Stomach (tissue), 9 donors: ENCODE results near the gene EPB41L4B. TPM values are rescaled to one million over a fixed set of nuclear protein-coding genes. Genes with fewer than 3 reads are reported as not detected.

Experiments
- DNase-seq, 2 donors: peaks; one replicate each; pipeline versions ENCODE4 v3.0.0 to v3.0.0-alpha.2; 2013 to 2019
- H3K27ac ChIP-seq, 5 donors: fragments of 200-600 bp in 4 of 5; sonication (generic) in 4 of 5; one replicate each; pipeline ENCODE4 v1.5.1; 2013 to 2019; ENCODE audit warnings: mild to moderate bottlenecking in 1 of 5, moderate library complexity in 1 of 5
- H3K27me3 ChIP-seq, 3 donors: fragments of 200-600 bp; sonication (generic); one replicate each; pipeline ENCODE4 v1.5.1; 2017 to 2019; ENCODE audit warnings: mixed run types in 1 of 3
- H3K36me3 ChIP-seq, 4 donors: fragments of 200-600 bp; sonication (generic); 1 replicate in 3 of 4; 2 replicates in 1 of 4; pipeline ENCODE4 v1.5.1; 2016 to 2019
- H3K4me1 ChIP-seq, 4 donors: fragments of 200-600 bp; sonication (generic); one replicate each; pipeline ENCODE4 v1.5.1; 2016 to 2019
- H3K4me3 ChIP-seq, 4 donors: fragments of 200-600 bp; sonication (generic) in 3 of 4; one replicate each; pipeline ENCODE4 v1.5.1; 2016 to 2019; ENCODE audit warnings: mild to moderate bottlenecking in 1 of 4
- H3K9me3 ChIP-seq, 4 donors: fragments of 200-600 bp; sonication (generic); one replicate each; pipeline ENCODE4 v1.5.1; 2016 to 2019
- EP300 ChIP-seq: sonication (generic); formaldehyde crosslinking; IDR thresholded peaks from one replicate; pipeline ENCODE4 v1.6.1; 2017; ENCODE audit warnings: antibody characterized with exemption
- POLR2A ChIP-seq, 4 donors: fragments of 450-650 bp; IDR thresholded peaks; one replicate each; pipeline ENCODE4 v1.6.1; 2016; ENCODE audit warnings: antibody characterized with exemption in 4 of 4, control low read depth in 2 of 4, mild to moderate bottlenecking in 1 of 4, moderate library complexity in 1 of 4
- POLR2AphosphoS5 ChIP-seq, 3 donors: sonication (generic); formaldehyde crosslinking; IDR thresholded peaks; one replicate each; pipeline ENCODE4 v1.6.1; 2016; ENCODE audit warnings: antibody characterized with exemption in 3 of 3
- WGBS, 5 donors: extraction: QIAGEN DNeasy Blood & Tissue Kit in 3 of 5; methylation state at CpG; one replicate each; pipeline versions ENCODE4 v1.1.5 to v1.1.7; 2013 to 2018; 5-methylcytosine and 5-hydroxymethylcytosine counted together
- intact Hi-C: fragments of 100-400 bp; cut with DNase I; formaldehyde crosslinking; loops from one replicate; pipeline ENCODE4 v1.15.1; 2023; ENCODE audit warnings: low total_unique reads
- polyA plus RNA-seq, 3 donors: library from polyadenylated mRNA; stranded (reverse); fragments of 200-250 nt; gene quantifications; one replicate each; pipeline ENCODE4 v1.2.3, GENCODE V29; 2013
- total RNA-seq, 5 donors: library from RNA; depleted of rRNA; stranded (reverse); fragments of >200 nt; gene quantifications; one replicate each; pipeline versions ENCODE4 v1.1.0 to v1.2.3, GENCODE V29; 2014 to 2016
- TF ChIP-seq, protein P1 (sequence below), 7 experiments: fragments of 450-650 bp in 4 of 7; fragments of 200-600 bp in 3 of 7; sonication (generic) in 3 of 7; IDR thresholded peaks; one replicate each; pipeline ENCODE4 v1.5.1; 2016 to 2019; ENCODE audit warnings: antibody characterized with exemption in 7 of 7, control low read depth in 2 of 7, mild to moderate bottlenecking in 1 of 7
- donor health status: healthy with polysubstance abuse.
- donor health status: Bipolar disorder and iron deficiency.
- donor health status: healthy.

EPB41L4B gene
- total and polyA plus RNA-seq, 8 donors: 9.2 to 52.4 (median 24.4) TPM

- WGBS, 5 donors: 55 to 65% (median 59%) methylated on average over 1 of the region's 1 CpG
- no peak overlapping the region for H3K4me3 ChIP-seq
- TF ChIP-seq POLR2A (IDR thresholded peaks at IDR 0.05): no peak
- TF ChIP-seq EP300: no peak
- no peak for TF ChIP-seq POLR2AphosphoS5 (IDR thresholded peaks at IDR 0.05)
- TF ChIP-seq, protein P1, sequence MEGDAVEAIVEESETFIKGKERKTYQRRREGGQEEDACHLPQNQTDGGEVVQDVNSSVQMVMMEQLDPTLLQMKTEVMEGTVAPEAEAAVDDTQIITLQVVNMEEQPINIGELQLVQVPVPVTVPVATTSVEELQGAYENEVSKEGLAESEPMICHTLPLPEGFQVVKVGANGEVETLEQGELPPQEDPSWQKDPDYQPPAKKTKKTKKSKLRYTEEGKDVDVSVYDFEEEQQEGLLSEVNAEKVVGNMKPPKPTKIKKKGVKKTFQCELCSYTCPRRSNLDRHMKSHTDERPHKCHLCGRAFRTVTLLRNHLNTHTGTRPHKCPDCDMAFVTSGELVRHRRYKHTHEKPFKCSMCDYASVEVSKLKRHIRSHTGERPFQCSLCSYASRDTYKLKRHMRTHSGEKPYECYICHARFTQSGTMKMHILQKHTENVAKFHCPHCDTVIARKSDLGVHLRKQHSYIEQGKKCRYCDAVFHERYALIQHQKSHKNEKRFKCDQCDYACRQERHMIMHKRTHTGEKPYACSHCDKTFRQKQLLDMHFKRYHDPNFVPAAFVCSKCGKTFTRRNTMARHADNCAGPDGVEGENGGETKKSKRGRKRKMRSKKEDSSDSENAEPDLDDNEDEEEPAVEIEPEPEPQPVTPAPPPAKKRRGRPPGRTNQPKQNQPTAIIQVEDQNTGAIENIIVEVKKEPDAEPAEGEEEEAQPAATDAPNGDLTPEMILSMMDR (IDR thresholded peaks at IDR 0.05): no peak
- no peak overlapping the region for H3K27ac ChIP-seq
- no peaks in the 10 kb centered on the region for H3K9me3 ChIP-seq
- intact Hi-C loops: no loop called here
- H3K27me3 ChIP-seq: no peaks in the 10 kb centered on the region
- DNase-seq: no peak
- H3K4me1 ChIP-seq: no peaks in the 10 kb centered on the region
- no peaks in the 10 kb centered on the region for H3K36me3 ChIP-seq
Measured at GRCh38 chr9:109205526-109205925, 115.3 kb downstream of the EPB41L4B start.

DNA sequence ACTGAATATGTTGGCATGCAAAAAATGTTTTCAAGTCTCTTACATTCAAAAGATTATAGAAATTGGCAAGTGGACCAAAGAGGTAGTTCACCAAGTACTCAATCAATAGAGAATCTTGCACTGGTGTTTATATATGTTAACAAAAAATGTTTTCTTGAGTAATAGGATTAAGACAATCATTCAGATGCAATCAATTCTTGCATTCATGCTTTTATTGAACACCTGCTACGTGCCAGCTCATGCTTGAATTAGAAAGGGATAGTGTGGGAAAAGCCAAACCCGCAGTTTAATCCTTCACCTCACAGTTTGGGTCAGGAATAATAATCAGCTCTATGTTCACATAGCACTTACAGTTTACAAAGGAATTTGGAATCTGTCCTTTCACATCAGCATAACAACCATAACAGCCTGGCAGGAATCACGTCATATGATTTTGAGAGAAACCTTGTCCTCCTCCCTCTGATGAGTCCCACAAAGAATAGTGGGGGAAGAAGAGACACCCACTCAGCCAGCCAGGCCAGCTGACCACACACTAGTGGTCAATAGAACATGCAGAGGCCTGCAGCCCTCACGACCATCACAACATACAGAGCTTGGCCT, 117.0 kb downstream of the EPB41L4B start:
- no peak for DNase-seq
- H3K27me3 ChIP-seq: no peaks in the 10 kb centered on the region
- TF ChIP-seq, protein P1 (IDR thresholded peaks at IDR 0.05): no peak
- TF ChIP-seq POLR2AphosphoS5 (IDR thresholded peaks at IDR 0.05) (no peak), POLR2A (IDR thresholded peaks at IDR 0.05) (no peak), EP300 (no peak)
- no peak overlapping the region for H3K27ac ChIP-seq
- 76 to 84% (median 78%) methylated on average over 4 of the region's 4 CpGs for WGBS, 5 donors
- no peaks in the 10 kb centered on the region for H3K9me3 ChIP-seq
- intact Hi-C loops: no loop called here
- H3K36me3 ChIP-seq: no peaks in the 10 kb centered on the region
- no peaks in the 10 kb centered on the region for H3K4me1 ChIP-seq
- H3K4me3 ChIP-seq: no peak overlapping the region

GRCh38 chr9:109199676-109200075, 121.2 kb downstream of the EPB41L4B start:
- TF ChIP-seq EP300: no peak
- no peak for TF ChIP-seq POLR2A (IDR thresholded peaks at IDR 0.05)
- TF ChIP-seq, protein P1 (IDR thresholded peaks at IDR 0.05): no peak
- TF ChIP-seq POLR2AphosphoS5 (IDR thresholded peaks at IDR 0.05): no peak

GRCh38 chr9:109198736-109199382, 122.0 kb downstream of the EPB41L4B start:
- H3K36me3 ChIP-seq: no peaks in the 10 kb centered on the region
- no peaks in the 10 kb centered on the region for H3K4me1 ChIP-seq
- no peaks in the 10 kb centered on the region for H3K9me3 ChIP-seq
- no peaks in the 10 kb centered on the region for H3K27me3 ChIP-seq
- intact Hi-C loops: no loop called here
- H3K4me3 ChIP-seq: no peak overlapping the region
- DNase-seq: no peak
- 53 to 70% (median 60%) methylated on average over 6 of the region's 6 CpGs for WGBS, 5 donors
- H3K27ac ChIP-seq: no peak overlapping the region
- TF ChIP-seq, protein P1 (IDR thresholded peaks at IDR 0.05): no peak
- TF ChIP-seq POLR2AphosphoS5 (IDR thresholded peaks at IDR 0.05) (no peak), EP300 (no peak), POLR2A (IDR thresholded peaks at IDR 0.05) (no peak)

More at GRCh38 chr9:109199676-109200075, 121.2 kb downstream of the EPB41L4B start:
- Histone ChIP-seq H3K4me1 (no peaks in the 10 kb centered on the region), H3K4me3 (no peak overlapping the region), H3K36me3 (no peaks in the 10 kb centered on the region), H3K27me3 (no peaks in the 10 kb centered on the region), H3K27ac (no peak overlapping the region), H3K9me3 (no peaks in the 10 kb centered on the region)
- intact Hi-C loops: no loop called here
- DNase-seq: no peak
- 80 to 86% (median 85%) methylated on average over 5 of the region's 5 CpGs for WGBS, 5 donors
